Common myeloid progenitor, CD34-positive (primary cell): ENCODE measurements around the gene DENND5A.

Source experiments
- CTCF ChIA-PET: fragments of 350-600 bp; sonication (Branson Sonifier 250); formaldehyde crosslinking; loops from one replicate; lab custom pipeline; 2021; ENCODE audit warnings: antibody characterized with exemption; lab: Charles Lee
- POLR2A ChIA-PET: fragments of 350-600 bp; sonication (Branson Sonifier 250); formaldehyde crosslinking; loops from one replicate; lab custom pipeline; 2021; ENCODE audit warnings: antibody characterized with exemption; lab: Charles Lee
- DNase-seq, 3 donors: peaks; one replicate each; pipeline versions ENCODE4 v3.0.0 to v3.0.0-alpha.2; 2013
- H3K27ac ChIP-seq, 2 experiments: 1 replicate in 1 of 2; 2 replicates in 1 of 2; pipeline ENCODE4 v1.7.0; 2013; ENCODE audit warnings: inconsistent platforms in 2 of 2, low read length in 2 of 2, mild to moderate bottlenecking in 2 of 2, low read depth in 1 of 2, moderate library complexity in 1 of 2; ENCODE audit not compliant: severe bottlenecking in 2 of 2, insufficient read depth in 1 of 2, poor library complexity in 1 of 2
- H3K27me3 ChIP-seq, 5 experiments: replicated peaks in 2 of 5; 1 replicate in 3 of 5; 2 replicates in 2 of 5; pipeline versions ENCODE4 v1.6.1 to v1.7.0; 2013; ENCODE audit warnings: low read length in 4 of 5, mild to moderate bottlenecking in 2 of 5, moderate library complexity in 2 of 5, inconsistent platforms in 1 of 5; ENCODE audit not compliant: insufficient read depth in 5 of 5, control insufficient read depth in 4 of 5
- H3K36me3 ChIP-seq, 4 experiments: 1 replicate in 2 of 4; 2 replicates in 2 of 4; pipeline versions ENCODE4 v1.6.1 to v1.7.0; 2013; ENCODE audit warnings: low read length in 3 of 4, control low read depth in 1 of 4, mild to moderate bottlenecking in 1 of 4; ENCODE audit not compliant: control insufficient read depth in 4 of 4, insufficient read depth in 4 of 4
- H3K4me1 ChIP-seq, 4 experiments: 1 replicate in 3 of 4; 2 replicates in 1 of 4; pipeline versions ENCODE4 v1.6.1 to v1.7.1; 2013; ENCODE audit warnings: low read length in 3 of 4, mild to moderate bottlenecking in 3 of 4, control low read depth in 1 of 4, inconsistent platforms in 1 of 4, moderate library complexity in 1 of 4; ENCODE audit not compliant: control insufficient read depth in 4 of 4, insufficient read depth in 4 of 4; ENCODE audit errors: control extremely low read depth in 1 of 4
- H3K4me3 ChIP-seq, 7 experiments: 1 replicate in 4 of 7; 2 replicates in 3 of 7; pipeline versions ENCODE4 v1.5.1 to v1.7.0; 2013; ENCODE audit warnings: mild to moderate bottlenecking in 7 of 7, low read length in 6 of 7, moderate library complexity in 6 of 7, inconsistent platforms in 2 of 7, low read depth in 2 of 7, control low read depth in 1 of 7; ENCODE audit not compliant: insufficient read depth in 4 of 7, control insufficient read depth in 1 of 7; ENCODE audit errors: extremely low read depth in 1 of 7
- H3K9me3 ChIP-seq, 5 experiments: 1 replicate in 4 of 5; 2 replicates in 1 of 5; pipeline versions ENCODE4 v1.6.1 to v1.7.1; 2013; ENCODE audit warnings: low read length in 4 of 5, mild to moderate bottlenecking in 2 of 5, inconsistent platforms in 1 of 5, low read depth in 1 of 5, moderate library complexity in 1 of 5; ENCODE audit not compliant: control insufficient read depth in 4 of 5, insufficient read depth in 2 of 5; ENCODE audit errors: control extremely low read depth in 1 of 5
- WGBS: methylation state at CpG from one replicate; pipeline ENCODE4 v1.1.5; 2013; ENCODE audit not compliant: insufficient coverage; 5-methylcytosine and 5-hydroxymethylcytosine counted together

Gene DENND5A

DNA sequence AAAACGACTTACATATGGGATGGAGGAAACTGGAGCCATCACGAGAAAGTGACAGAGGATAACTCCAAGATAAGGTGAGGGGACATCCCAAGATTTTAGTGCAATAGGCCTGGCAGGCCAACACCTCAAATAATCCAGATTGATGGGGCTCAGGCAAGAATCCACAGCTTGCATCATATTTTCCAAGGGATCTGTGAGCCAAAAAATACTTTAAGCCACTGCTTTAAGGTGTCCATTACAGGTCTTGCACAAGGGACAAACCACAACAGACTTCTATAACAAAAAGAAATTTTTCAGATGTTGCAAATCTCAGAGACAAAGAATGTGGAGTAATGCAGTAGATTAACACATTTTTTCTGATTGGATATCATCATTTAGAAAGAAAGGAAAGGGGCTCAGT lies 45.6 kb downstream of the DENND5A start:
- CTCF ChIA-PET = no interaction called here
- H3K9me3 ChIP-seq = no peaks in the 10 kb centered on the region
- 23% methylated on average over 2 of the region's 2 CpGs for WGBS
- POLR2A ChIA-PET = interaction anchor here (0.6 kb wide), 2 partner anchors 171 to 416 kb away, joined by 3 read pairs; no protein-coding TSS in a partner anchor
- no peak overlapping the region for H3K4me3 ChIP-seq
- DNase-seq = peak in 2 of 3 donors; percentile 31 to 54
- H3K27ac ChIP-seq = no peak overlapping the region
- H3K36me3 ChIP-seq = peaks cover 0 to 3% (median 0%) of the 10 kb centered on the region in 4 experiments
- no peaks in the 10 kb centered on the region for H3K27me3 ChIP-seq
- H3K4me1 ChIP-seq = peaks cover 8 to 25% (median 13%) of the 10 kb centered on the region in 4 experiments

DNA sequence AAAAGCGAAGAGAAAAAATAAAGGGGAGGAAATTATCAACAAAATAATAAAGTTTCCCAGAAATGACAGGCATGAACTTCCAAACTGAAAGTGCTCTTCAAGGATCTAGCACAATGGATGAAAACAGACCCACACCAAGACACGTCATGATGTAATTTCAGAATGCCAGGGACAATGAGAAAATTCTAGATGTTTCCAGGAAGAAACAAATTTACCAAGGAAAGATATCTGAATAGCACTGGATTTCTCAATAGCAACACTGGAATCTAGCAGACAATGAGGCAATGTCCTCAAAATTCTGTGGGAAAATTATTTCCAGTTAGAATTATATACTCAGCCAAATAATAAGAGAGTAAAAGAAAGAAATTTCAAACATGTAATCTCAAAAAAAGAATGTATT lies 46.0 kb downstream of the DENND5A start:
- Histone ChIP-seq H3K27me3 (no peaks in the 10 kb centered on the region), H3K4me3 (no peak overlapping the region), H3K4me1 (peaks cover 8 to 23% (median 13%) of the 10 kb centered on the region in 4 experiments), H3K36me3 (peaks cover 0 to under 1% (median 0%) of the 10 kb centered on the region in 4 experiments), H3K9me3 (no peaks in the 10 kb centered on the region), H3K27ac (no peak overlapping the region)
- no peak for DNase-seq
- 100% methylated on average over 1 of the region's 2 CpGs for WGBS
- CTCF ChIA-PET = interaction anchor here (1.4 kb wide), 1 partner anchor 7 kb away, joined by 3 read pairs; no protein-coding TSS in a partner anchor
- POLR2A ChIA-PET = interaction anchor here (0.6 kb wide), 1 partner anchor 172 kb away, joined by 3 read pairs; no protein-coding TSS in a partner anchor

DNA sequence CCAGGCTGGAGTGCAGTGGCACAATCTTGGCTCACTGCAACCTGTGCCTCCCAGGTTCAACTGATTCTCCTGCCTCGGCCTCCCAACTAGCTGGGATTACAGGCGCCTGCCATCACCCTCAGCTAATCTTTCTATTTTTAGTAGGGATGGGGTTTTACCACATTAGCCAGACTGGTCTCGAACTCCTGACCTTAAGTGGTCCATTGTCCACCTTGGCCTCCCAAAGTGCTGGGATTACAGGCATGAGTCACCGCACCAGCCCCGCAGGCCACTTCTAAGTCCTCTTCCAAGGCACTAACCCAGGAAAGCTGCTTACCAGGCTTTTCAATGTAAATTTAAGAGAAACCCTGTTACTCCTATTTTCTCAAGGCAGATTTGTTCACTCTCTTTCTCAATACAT lies 50.4 kb downstream of the DENND5A start:
- ChIA-PET CTCF (interaction anchor here (0.9 to 2.9 kb wide), 5 partner anchors 11 to 60 kb away, joined by 3 to 15 read pairs (median 5); no protein-coding TSS in a partner anchor), POLR2A (interaction anchor here (1.2 kb wide), 1 partner anchor 150 kb away, joined by 3 read pairs; no protein-coding TSS in a partner anchor)
- Histone ChIP-seq H3K27me3 (no peaks in the 10 kb centered on the region), H3K4me1 (peaks cover 8 to 25% (median 17%) of the 10 kb centered on the region in 4 experiments), H3K27ac (no peak overlapping the region), H3K36me3 (no peaks in the 10 kb centered on the region), H3K4me3 (no peak overlapping the region), H3K9me3 (no peaks in the 10 kb centered on the region)
- WGBS = 96% methylated on average over 4 of the region's 5 CpGs
- DNase-seq = no peak

DNA sequence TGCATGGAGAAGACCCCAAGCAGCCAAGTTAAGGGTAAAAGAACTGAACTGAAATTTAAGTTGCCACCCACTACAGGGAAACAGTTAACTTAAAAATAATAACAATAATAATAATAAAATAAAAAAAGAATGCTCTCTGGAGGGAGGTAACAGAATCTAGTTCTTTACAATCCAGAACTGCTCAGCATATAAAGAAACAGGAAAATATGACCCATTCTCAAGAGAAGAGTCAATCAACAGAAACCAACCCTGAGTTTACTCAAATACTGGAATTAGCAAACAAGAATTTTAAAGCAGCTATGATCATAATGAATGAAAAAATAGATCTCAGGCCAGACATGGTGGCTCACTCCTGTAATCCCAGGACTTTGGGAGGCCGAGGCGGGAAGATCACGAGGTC lies 53.8 kb downstream of the DENND5A start:
- Histone ChIP-seq H3K4me1 (peaks cover 6 to 30% (median 21%) of the 10 kb centered on the region in 4 experiments), H3K27me3 (no peaks in the 10 kb centered on the region), H3K36me3 (peaks cover 0 to 4% (median 0%) of the 10 kb centered on the region in 4 experiments), H3K9me3 (no peaks in the 10 kb centered on the region), H3K4me3 (no peak overlapping the region), H3K27ac (no peak overlapping the region)
- DNase-seq = no peak
- POLR2A ChIA-PET = interaction anchor here (0.6 to 0.9 kb wide), 2 partner anchors 15 to 25 kb away, joined by 3 to 4 read pairs; no protein-coding TSS in a partner anchor
- WGBS = 100% methylated on average over 3 of the region's 3 CpGs
- CTCF ChIA-PET = interaction anchor here (1.2 to 1.3 kb wide), 3 partner anchors 14 to 49 kb away, joined by 3 to 4 read pairs (median 3); no protein-coding TSS in a partner anchor

DNA sequence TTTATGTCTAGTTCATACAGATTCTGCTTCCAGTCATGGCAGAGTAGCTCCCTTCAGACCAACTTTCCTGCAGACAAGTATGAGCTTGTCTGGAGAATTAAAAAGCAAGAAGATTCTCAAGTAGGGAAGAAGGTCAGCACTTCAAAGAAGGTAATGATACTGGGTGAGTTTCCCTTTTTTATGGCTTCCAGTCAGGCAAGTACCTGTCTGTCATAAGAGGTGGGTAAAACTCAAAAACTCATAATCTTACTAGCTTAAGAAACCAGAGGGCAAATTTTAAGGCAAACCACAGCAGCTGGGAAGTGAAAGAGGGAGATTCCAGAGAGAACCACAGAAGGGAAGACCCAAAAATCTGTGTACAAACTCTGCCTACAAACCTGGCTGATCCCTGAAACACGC lies 54.2 kb downstream of the DENND5A start:
- no CpG with 5 or more reads among the region's 1 CpG for WGBS
- ChIA-PET CTCF (interaction anchor here (0.7 to 1.3 kb wide), 4 partner anchors 15 to 176 kb away, joined by 3 read pairs; no protein-coding TSS in a partner anchor), POLR2A (interaction anchor here (0.6 to 0.9 kb wide), 2 partner anchors 14 to 25 kb away, joined by 3 to 4 read pairs; no protein-coding TSS in a partner anchor)
- Histone ChIP-seq H3K4me1 (peaks cover 6 to 28% (median 21%) of the 10 kb centered on the region in 4 experiments), H3K4me3 (no peak overlapping the region), H3K27ac (no peak overlapping the region), H3K9me3 (no peaks in the 10 kb centered on the region), H3K36me3 (peaks cover 0 to 4% (median 0%) of the 10 kb centered on the region in 4 experiments), H3K27me3 (no peaks in the 10 kb centered on the region)
- peak in 2 of 3 donors; percentile 72 for DNase-seq

DNA sequence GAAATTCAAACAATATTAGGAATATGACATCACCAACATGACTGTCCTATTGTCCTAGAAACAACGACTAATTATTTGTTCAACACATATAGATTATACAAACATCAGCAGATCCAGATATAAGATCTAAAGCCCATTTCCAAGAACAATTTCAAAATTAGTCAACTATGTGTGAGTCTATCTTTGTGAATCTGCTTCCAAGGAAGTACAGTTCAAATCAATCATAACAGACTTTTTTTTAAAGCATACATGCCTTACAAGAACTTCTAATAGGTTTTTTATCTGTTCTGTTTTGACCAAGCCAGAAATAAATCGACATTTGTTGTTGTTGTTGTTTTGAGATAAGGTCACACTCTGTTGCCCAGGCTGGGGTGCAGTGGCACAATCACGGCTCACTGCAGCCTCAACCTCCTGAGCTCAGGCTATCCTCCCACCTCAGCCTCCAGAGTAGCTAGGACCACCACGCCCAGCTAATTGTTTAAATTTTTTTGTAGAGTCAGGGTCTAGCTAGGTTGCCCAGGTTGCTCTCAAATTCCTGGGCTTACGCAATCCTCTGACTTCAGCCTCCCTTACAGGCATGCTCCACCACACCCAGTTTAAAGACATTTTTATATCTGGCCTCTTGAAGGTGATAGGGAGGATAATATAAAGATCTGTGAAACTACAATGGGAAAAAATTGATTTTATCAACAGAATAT lies 54.8 kb downstream of the DENND5A start:
- DNase-seq = no peak
- CTCF ChIA-PET = interaction anchor here (0.7 to 1.3 kb wide), 4 partner anchors 15 to 176 kb away, joined by 3 read pairs; no protein-coding TSS in a partner anchor
- no peak overlapping the region for H3K27ac ChIP-seq
- POLR2A ChIA-PET = interaction anchor here (0.9 kb wide), 1 partner anchor 24 kb away, joined by 4 read pairs; no protein-coding TSS in a partner anchor
- no peaks in the 10 kb centered on the region for H3K27me3 ChIP-seq
- peaks cover 0 to 4% (median 0%) of the 10 kb centered on the region in 4 experiments for H3K36me3 ChIP-seq
- H3K4me1 ChIP-seq = peaks cover 6 to 25% (median 20%) of the 10 kb centered on the region in 4 experiments
- no peak overlapping the region for H3K4me3 ChIP-seq
- H3K9me3 ChIP-seq = no peaks in the 10 kb centered on the region
- WGBS = 90% methylated on average over 2 of the region's 5 CpGs
